NCI-H128 (cell line): ENCODE data around the gene KCNH4.
"Not testable (repeated sequence)": the region's sequence is repeated elsewhere in the genome, so short reads cannot be mapped to it uniquely, and the experiment has no call there.

Experiments
- DNase-seq: peaks from one replicate; lab custom pipeline; 2025; ENCODE audit not compliant: unreplicated experiment; lab: John Stamatoyannopoulos, UW

Gene KCNH4

GRCh38 chr17:42179911-42180410, 981 bp downstream of the KCNH4 start:
- peak; percentile 32 for DNase-seq

GRCh38 chr17:42179335-42179734, 1.6 kb downstream of the KCNH4 start:
- no peak for DNase-seq

- no peak for DNase-seq
Measured at GRCh38 chr17:42178817-42179216, 2.1 kb downstream of the KCNH4 start.

- no peak for DNase-seq
Measured at GRCh38 chr17:42177684-42178083, 3.3 kb downstream of the KCNH4 start.

- no peak for DNase-seq
Measured at GRCh38 chr17:42174126-42174783, 6.7 kb downstream of the KCNH4 start.

GRCh38 chr17:42171831-42172230, 9.1 kb downstream of the KCNH4 start:
- no peak for DNase-seq

- no peak for DNase-seq
Measured at GRCh38 chr17:42169351-42169750, 11.6 kb downstream of the KCNH4 start.

GRCh38 chr17:42167807-42168206, 13.1 kb downstream of the KCNH4 start:
- DNase-seq = no peak

- no peak for DNase-seq
Measured at GRCh38 chr17:42166196-42166763, 14.7 kb downstream of the KCNH4 start.

- no peak for DNase-seq
Measured at GRCh38 chr17:42165751-42166150, 15.2 kb downstream of the KCNH4 start.

GRCh38 chr17:42163696-42164407, 17.1 kb downstream of the KCNH4 start:
- no peak for DNase-seq

GRCh38 chr17:42163113-42163512, 17.8 kb downstream of the KCNH4 start:
- no peak for DNase-seq

GRCh38 chr17:42160531-42160910, 20.4 kb downstream of the KCNH4 start:
- no peak for DNase-seq

- DNase-seq = no peak
Measured at GRCh38 chr17:42159796-42160530, 21.0 kb downstream of the KCNH4 start.

- DNase-seq = no peak
Measured at GRCh38 chr17:42155614-42156045, 25.3 kb downstream of the KCNH4 start.

- no peak for DNase-seq
Measured at GRCh38 chr17:42153919-42154742, 26.8 kb downstream of the KCNH4 start.

- DNase-seq = no peak
Measured at GRCh38 chr17:42146911-42147607, 33.9 kb downstream of the KCNH4 start.

GRCh38 chr17:42143138-42143537, 37.8 kb downstream of the KCNH4 start:
- not testable (repeated sequence) for DNase-seq

GRCh38 chr17:42142371-42142896, 38.5 kb downstream of the KCNH4 start:
- no peak for DNase-seq

- DNase-seq = no peak
Measured at GRCh38 chr17:42141382-42141781, 39.6 kb downstream of the KCNH4 start.
